HG03103 (cell line): ENCODE data around the gene TRAF2.

Experiments used
- ATAC-seq: cut with Tn5 transposase; IDR thresholded peaks from one replicate; pipeline ENCODE4 v1.9.1; 2021; ENCODE audit warnings: low read depth; ENCODE audit not compliant: unreplicated experiment

The TRAF2 gene

DNA sequence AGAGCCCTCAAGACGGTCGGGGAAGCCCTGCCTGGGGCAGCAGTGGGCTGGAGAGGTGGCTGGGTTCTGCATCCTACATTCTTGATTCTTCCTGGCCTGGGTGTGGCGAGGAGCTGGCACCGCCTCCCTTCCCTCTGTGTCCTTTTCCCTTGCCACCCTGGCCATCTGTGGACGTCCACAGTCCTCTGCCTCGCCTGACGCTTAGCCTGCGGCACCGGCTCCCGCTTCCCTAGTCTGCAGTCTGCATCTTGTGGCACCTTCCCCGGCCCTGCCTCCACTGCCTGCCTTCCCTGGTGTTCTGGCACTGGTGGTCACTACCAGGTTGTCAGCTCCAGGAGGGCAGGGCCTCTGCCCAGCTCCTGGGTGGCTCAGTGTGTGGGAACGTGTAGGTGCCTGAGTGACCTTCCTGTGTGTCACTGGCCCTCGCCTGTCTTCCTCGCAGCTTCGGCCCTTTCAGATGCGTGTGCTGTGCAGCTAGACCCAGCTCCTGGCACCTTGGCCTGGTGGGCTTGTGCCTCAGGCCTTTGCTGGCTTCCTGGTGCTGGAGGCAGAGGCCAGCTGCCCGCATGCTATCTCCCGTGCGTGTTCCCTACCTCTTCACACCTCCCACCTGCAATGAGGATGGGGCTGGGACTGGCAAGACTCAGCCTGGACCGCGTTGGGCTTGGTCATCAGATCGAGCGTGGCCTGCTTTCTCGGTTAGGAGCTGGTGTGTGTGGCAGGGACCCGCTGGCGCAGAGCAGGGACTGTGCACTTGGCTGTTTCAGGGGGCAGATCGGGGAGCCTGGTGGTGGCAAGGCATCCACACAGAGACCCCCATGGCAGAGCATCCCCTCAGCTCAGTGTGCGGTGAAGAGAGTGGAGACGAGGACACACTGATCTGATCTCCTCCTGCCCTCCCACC is 20.9 kb downstream of the TRAF2 start:
- no peak for ATAC-seq

DNA sequence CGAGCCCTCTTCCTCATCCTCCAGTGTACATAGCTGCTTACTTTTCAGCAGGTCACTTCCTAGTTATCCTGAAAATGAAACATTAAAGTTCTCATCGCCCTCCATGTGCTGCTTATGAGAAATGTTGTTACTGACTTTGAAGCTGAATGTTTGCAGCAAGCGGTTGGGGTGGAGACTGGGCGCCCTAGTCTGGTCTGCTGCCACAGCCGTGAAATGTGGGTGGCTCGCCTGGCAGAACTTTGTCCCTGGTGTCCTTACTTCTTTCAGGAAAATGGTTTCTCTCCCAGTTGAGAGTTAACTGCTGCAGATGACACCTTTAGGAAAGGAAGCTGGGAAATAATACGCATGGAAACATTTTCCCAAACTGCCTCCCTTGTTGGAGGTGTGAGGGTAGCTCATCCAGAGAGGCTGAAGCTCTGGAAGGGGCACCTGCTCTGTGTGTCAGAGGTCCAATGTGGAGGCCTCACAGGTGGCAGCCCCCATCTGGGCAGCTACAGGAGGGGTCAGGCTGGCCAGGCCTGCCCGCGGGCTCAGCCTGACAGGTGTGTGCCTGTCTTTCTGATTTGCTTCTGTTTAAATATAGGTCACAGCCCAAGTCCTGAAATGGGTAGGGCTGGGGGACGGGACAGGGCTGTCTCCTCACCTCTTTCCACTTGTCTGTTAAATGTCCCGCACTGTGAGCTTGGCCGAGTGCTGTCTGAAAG is 24.0 kb downstream of the TRAF2 start:
- ATAC-seq, result no peak

DNA sequence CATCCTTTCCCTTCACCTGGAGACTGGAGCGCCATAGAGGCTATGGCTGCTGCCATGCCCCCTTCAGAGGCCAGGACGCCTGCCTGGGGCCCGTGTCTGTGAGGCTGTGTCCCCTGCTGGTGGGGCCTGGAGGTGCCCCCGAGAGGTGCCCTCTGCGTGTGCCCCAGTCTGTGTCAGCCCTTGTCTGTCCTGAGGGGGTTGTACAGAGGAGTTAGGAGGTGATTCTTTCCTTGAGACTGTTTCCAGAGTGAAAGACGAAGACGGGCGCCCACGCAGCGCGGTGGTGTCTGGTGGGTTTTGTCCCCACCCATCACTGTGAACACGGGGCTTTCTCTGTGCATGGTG is 24.6 kb downstream of the TRAF2 start:
- ATAC-seq, result no peak

DNA sequence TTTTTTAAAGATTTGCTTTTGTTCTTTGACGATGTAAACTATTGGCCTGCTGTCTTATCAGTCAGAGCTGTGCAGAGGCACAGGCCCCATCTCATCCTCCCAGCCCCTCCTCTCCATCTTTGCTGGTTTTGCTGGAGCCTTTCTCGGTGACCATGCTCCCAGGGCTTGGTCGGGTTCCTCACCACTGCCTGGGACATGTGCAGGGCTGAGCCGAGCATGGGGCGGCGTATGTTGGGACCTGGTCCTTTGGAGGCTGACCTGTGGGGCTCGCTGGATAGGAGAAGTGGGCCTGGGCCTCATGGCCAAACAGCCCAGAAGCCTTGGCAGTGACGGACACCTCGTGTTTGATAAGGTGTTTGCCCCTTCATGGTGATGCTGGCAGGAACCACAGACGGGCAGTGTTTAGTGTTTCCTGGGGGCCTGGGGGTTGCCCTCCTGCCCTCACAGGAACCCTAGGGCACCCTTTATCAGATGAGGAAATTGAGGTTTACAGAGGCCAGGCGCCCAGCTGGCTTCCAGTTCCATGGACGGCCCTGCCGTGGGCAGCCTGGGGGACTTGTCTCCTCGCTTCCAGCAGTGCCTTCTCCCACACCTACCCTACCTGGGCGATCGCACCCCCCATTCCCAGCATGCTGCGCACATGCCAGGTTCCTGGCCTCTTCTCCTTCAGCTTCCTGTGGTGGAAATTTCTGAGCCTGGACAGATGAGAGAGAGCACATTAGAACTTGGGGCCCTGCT is 27.6 kb downstream of the TRAF2 start:
- ATAC-seq, result no peak

DNA sequence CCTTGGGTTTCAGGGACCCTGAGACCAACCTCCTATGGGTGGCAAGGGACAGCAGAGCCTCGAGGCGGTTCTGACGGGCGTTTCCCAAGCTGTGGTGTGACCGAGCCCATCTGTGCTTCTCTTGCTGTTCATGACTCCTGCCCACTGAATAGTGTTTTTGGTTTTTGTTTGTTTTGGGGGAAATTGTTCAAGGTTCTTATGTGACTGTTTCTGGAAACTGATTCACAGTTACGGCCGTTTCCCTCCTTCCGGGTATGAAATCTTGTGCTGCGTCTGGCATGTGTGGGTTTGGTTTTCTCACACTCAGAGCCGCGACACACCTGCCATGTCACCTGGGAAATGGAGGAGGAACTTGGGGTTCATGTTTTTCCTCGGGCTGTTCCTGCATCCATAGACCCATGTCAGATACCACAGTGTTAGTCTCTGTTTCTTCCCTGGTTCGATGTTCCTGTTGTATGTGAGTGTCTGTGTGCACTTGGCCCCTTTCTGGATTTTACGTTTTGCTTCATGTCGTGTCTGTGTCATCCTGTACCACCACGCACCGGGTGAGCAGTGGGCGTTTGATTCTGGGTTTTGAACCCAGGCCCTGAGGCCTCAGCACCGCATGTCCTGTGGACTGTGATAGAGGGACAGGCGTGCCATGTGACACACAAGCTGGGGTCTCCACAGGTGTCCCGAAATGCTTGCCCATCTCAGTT is 29.5 kb downstream of the TRAF2 start:
- ATAC-seq, result no peak

DNA sequence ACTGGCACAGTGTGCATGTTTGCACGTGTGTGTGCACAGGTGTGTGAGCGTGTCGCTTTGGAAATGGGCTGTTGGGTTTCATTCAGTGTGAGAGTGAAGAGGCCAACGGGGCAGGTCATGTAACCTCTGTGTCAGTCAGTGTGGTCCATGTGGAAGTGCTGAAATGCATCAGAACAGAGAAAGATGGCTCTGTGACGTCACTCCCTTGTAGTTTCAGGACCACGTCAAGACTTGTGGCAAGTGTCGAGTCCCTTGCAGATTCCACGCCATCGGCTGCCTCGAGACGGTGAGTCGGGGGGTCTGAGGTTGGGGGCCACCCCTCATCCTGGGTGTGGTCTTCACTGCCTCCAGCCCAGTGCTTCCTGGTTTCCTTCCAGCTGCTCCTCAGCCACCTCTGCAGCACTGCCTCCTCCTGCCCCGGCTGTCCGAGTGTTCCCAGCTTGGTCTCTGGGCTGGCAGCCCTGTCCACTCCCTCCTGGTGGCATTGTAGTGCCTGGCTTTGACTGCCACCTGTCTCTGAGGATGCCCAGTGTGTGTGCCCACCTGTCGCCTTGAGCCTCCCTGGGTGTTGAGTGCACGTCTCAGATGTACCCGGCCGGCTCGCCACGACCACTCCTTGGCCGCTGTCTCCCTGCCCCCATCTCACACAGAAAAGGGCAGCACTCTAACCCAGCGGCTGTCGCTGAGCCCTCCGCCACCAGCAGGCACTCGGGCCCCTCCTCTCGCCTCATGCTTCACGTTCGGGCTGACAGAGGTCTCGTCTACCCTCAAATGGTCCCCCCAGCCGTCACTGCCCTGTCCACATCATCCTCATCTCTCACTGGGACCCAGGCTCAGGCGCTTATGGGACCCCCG is 30.2 kb downstream of the TRAF2 start:
- ATAC-seq, result no peak

DNA sequence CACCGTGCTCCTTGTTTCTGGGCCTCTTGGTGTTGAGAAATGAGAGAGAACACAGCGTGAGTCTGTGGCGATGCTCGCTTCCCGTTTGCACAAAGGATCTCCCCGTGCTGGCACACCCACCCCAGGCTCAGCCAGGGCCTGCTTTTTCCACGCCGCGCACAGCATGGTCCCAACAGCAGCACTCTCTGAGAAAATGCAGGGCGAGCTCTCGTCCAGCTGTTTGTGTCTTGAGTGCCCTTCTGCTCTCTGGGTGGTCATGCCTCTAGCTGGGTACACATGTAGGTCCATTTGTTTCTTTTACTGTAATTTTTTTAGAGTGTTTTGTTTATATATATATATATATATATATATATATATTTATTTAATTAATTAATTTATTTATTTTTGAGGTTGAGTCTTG is 31.6 kb downstream of the TRAF2 start:
- no peak for ATAC-seq

DNA sequence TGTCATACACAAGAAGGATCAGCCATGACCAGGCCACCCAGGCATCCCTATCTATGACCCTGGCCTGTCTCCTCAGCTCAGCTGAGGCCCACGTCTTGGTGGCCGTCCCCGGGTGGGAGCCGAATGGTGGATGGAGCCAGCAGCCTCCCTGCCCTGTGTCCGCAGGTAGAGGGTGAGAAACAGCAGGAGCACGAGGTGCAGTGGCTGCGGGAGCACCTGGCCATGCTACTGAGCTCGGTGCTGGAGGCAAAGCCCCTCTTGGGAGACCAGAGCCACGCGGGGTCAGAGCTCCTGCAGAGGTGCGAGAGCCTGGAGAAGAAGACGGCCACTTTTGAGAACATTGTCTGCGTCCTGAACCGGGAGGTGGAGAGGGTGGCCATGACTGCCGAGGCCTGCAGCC is 33.8 kb downstream of the TRAF2 start:
- no peak for ATAC-seq

DNA sequence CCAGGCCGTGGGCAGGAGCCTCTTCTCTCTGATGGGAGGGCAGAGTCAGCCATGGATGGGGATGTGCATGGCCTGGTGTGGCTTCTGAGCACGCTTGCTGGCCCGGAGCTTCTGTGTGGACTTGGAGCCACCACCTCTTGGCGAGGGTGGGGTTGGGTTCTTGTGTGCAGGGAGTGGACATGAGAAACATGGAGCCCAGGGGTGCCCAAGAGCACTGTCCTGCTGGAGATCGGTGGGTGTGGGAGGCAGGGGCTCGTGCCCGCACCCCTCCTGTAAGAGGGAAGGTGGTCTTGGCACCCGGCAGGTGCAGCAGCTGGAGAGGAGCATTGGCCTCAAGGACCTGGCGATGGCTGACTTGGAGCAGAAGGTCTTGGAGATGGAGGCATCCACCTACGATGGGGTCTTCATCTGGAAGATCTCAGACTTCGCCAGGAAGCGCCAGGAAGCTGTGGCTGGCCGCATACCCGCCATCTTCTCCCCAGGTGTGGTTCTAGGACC is 34.5 kb downstream of the TRAF2 start:
- ATAC-seq, result no peak

DNA sequence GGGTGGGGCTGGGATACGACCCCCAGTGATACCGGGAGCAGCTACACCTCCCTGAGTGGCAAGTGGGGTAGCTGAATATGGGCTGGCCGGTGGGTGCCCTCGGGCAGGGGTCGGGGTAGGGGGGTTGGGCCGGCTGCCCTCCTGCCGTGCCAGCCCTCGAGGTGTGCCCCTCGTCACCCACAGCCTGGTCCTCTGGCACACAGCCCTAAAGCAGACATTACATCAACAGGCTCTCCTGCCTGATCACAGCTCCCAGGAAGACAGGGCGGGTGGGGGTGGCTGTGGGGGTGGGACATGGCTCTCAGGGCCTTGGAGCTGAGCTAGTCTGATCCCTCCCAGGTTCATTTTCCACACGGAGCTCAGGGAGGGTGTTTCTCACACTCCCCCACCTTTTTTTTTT is 35.0 kb downstream of the TRAF2 start:
- no peak for ATAC-seq

DNA sequence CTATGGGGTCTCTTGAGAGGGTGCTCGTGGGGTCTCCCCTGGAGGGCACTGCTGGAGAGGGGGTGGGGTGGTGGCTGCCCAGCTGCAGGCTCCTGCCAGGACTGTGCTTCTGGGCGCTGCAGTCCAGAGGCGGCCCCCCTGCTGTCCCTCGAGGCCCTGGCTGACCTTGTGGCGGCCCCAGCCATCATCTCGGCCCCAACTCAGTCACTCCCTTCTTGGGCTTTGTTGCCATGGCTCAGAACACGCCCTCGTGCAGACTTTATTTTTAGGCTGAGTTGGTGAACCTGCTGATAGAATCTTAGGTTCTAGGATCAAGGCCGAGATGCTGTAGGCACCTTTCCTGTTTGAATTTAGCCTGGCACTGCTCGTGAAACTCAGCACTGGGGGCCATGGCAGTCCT is 35.4 kb downstream of the TRAF2 start:
- ATAC-seq, result no peak

DNA sequence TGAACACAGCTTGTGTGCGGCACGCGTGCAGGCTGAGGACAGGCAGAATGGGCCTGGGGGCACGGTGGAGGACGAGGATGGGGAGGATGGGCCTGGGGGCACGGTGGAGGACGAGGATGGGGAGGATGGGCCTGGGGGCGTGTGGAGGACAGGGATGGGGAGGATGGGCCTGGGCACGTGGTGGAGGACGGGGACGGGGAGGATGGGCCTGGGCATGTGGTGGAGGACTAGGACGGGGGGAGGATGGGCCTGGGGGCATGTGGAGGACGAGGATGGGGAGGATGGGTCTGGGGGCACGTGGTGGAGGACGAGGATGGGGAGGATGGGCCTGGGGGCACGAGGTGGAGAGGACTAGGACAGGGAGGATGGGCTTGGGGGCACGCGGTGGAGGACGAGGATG is 36.2 kb downstream of the TRAF2 start:
- ATAC-seq, result no peak

DNA sequence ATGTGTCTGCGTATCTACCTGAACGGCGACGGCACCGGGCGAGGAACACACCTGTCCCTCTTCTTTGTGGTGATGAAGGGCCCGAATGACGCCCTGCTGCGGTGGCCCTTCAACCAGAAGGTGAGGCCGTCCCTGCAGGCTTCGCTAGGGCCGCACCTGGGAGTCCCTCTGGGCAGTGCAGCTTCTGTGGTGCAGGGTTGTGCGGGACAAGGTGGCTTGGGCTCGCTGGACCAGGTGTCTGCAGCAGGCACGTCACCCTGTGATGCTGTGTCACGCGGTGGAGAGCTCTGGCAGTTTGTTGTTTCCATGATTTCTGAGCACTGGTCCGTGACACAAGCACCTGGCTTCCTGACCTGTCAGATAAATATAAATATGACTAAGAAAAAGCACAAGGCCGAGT is 37.6 kb downstream of the TRAF2 start:
- ATAC-seq, result no peak

DNA sequence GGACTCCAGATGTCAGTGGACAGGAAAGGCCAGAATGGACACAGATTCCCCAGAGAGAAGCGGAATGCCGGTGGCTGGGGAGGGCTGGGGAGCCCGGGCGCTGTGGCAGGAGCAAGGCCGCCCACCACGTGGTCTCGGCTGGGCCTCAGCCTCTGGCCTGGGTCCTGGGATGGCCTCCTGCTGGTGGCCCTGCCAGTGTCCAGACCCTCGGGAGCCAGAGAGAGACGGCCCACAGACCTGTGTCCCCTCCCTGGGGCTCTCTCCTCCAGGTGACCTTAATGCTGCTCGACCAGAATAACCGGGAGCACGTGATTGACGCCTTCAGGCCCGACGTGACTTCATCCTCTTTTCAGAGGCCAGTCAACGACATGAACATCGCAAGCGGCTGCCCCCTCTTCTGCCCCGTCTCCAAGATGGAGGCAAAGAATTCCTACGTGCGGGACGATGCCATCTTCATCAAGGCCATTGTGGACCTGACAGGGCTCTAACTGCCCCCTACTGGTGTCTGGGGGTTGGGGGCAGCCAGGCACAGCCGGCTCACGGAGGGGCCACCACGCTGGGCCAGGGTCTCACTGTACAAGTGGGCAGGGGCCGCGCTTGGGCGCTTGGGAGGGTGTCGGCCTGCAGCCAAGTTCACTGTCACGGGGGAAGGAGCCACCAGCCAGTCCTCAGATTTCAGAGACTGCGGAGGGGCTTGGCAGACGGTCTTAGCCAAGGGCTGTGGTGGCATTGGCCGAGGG is 39.3 kb downstream of the TRAF2 start:
- ATAC-seq, result no peak

DNA sequence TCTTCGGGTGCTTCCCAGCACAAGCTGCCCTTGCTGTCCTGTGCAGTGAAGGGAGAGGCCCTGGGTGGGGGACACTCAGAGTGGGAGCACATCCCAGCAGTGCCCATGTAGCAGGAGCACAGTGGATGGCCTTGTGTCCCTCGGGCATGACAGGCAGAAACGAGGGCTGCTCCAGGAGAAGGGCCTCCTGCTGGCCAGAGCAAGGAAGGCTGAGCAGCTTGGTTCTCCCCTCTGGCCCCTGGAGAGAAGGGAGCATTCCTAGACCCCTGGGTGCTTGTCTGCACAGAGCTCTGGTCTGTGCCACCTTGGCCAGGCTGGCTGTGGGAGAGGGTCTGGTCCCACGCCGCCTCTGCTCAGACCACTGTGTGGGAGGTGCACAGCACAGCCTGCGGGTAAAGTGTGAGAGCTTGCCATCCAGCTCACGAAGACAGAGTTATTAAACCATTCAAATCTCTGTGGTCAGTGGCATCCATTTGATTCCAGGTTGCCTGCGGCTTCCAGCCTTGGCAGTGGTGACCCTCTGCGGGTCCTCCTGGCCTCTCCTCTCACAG is 39.9 kb downstream of the TRAF2 start:
- no peak for ATAC-seq

DNA sequence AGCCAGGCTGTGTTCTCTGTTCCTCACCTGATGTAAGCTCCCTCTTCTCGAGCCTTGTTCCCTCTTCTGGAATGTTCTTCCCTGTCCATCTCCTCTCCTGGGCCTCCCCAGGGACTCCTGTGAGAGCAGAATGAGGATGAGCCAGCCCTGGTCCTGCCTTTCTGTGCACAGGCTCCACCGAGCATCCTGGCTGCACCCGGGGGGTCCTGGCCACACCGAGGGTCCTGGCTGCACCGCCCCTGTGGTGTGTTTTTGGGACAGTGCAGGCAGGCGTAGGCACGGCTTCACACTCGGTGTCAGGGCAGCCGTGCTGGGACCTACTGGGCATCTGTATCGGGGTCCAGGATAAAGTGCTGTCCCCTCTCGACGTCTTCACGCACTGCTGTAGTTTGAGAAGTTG is 40.4 kb downstream of the TRAF2 start:
- no peak for ATAC-seq

DNA sequence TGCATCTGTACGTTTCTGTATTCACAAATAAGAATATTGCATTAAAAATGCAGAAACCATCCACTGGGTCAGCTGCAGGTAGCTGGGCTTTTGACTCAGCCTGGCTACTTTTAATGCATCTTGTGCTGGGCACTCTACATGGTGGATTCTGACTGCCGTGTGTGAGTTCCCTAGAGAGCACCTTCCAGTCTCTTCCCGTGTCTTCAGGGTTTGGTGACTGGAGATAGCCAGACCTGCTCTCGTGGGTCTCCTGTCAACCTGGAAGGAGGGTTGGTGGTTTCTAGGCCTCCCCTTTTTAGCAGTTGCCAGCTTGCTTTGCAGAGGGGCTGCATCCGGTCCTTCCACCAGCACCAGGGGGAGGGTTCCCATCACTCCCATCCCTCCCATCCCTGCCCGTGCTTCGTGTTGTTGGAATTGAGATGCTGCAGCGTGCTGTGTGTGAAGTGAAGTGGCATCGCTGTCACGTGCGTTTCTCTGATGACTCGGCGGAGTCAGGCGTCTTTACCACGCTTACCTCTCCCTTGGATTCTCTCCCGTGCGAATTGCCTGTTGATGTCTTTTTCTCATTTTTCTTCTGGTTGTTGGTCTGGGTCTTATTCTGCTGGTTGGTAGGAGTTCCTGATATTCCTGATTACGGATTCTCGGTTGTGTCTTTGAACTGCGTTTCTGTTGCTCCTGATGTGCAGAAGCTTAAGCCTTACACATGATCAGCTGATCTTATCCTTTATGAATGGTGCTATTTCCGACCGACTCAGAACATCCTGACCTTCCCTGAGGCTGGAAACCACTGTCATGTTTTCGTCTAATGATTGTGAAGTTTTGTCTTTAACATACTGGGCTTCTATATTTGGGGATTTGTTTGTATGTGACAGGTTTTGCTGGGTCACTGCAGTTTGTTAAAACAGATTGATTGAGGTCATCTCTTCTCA is 41.3 kb downstream of the TRAF2 start:
- no peak for ATAC-seq

DNA sequence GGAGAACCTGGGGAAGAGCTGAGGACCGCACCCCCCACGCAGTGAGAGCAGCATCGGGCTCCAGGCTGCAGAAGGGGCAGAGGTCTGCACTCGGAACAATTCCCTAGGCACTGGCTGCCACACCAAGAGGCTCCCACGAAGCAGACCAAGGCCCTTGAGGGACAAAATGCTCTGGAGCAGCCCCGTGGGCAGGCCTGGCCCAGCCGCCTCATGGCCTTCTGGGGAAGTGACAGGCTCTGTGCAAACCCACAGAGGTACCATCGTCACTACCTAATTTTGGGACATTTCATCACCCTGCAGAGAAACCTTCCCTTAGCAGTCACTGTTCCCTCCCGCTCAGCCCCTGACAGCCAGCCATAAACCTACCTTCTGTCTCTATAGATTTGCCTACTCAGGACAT is 42.3 kb downstream of the TRAF2 start:
- ATAC-seq, result no peak
